Ascending aorta (tissue), 2 donors: ENCODE data around the gene TTLL11. TPM values are rescaled to one million over a fixed set of nuclear protein-coding genes. Genes with fewer than 3 reads are reported as not detected.

Experiments
- DNase-seq, 2 donors: peaks; one replicate each; pipeline ENCODE4 v3.0.0-alpha.2; 2019; ENCODE audit warnings: low spot score in 2 of 2
- H3K27ac ChIP-seq, 2 donors: fragments of 200-600 bp; sonication (generic); one replicate each; pipeline ENCODE4 v1.5.1; 2016 to 2017; ENCODE audit warnings: mild to moderate bottlenecking in 1 of 2
- H3K27me3 ChIP-seq: fragments of 200-600 bp; sonication (generic); one replicate; pipeline ENCODE4 v1.5.1; 2017
- H3K36me3 ChIP-seq, 2 donors: fragments of 200-600 bp; sonication (generic); one replicate each; pipeline ENCODE4 v1.5.1; 2016
- H3K4me1 ChIP-seq, 2 donors: fragments of 200-600 bp; sonication (generic); one replicate each; pipeline ENCODE4 v1.5.1; 2016 to 2017; ENCODE audit warnings: mild to moderate bottlenecking in 1 of 2
- H3K4me3 ChIP-seq, 2 donors: fragments of 200-600 bp; sonication (generic); one replicate each; pipeline ENCODE4 v1.5.1; 2016 to 2017; ENCODE audit warnings: mild to moderate bottlenecking in 1 of 2
- H3K9me3 ChIP-seq, 2 donors: fragments of 200-600 bp; sonication (generic); one replicate each; pipeline ENCODE4 v1.5.1; 2016
- CTCF ChIP-seq, 3 experiments: fragments of 200-600 bp in 2 of 3; fragments of 450-650 bp in 1 of 3; sonication (generic) in 2 of 3; IDR thresholded peaks; one replicate each; pipeline ENCODE4 v1.5.1; 2016 to 2019; ENCODE audit warnings: antibody characterized with exemption in 3 of 3, mild to moderate bottlenecking in 1 of 3, moderate library complexity in 1 of 3
- intact Hi-C: fragments of 100-400 bp; cut with DNase I; formaldehyde crosslinking; loops from one replicate; pipeline ENCODE4 v1.15.1; 2023
- total RNA-seq: library from RNA; depleted of rRNA; stranded (reverse); fragments of >200 nt; gene quantifications from one replicate; pipeline ENCODE4 v1.1.0, GENCODE V29; 2016

TTLL11 gene
- total RNA-seq, 1 donor from 2014 or later = 18.5 TPM

GRCh38 chr9:121946465-121946864, 146.6 kb downstream of the TTLL11 start:
- H3K9me3 ChIP-seq = no peaks in the 10 kb centered on the region
- no peaks in the 10 kb centered on the region for H3K4me1 ChIP-seq
- TF ChIP-seq CTCF (IDR thresholded peaks at IDR 0.05) = no peak
- H3K36me3 ChIP-seq = no peaks in the 10 kb centered on the region
- H3K27me3 ChIP-seq = no peaks in the 10 kb centered on the region
- no peak overlapping the region for H3K4me3 ChIP-seq
- intact Hi-C loops = no loop called here
- no peak for DNase-seq
- H3K27ac ChIP-seq = no peak overlapping the region

GRCh38 chr9:121945849-121946248, 147.3 kb downstream of the TTLL11 start:
- intact Hi-C loops = no loop called here
- Histone ChIP-seq H3K4me3 (no peak overlapping the region), H3K36me3 (no peaks in the 10 kb centered on the region), H3K4me1 (no peaks in the 10 kb centered on the region), H3K27me3 (no peaks in the 10 kb centered on the region), H3K9me3 (no peaks in the 10 kb centered on the region), H3K27ac (no peak overlapping the region)
- no peak for DNase-seq
- no peak for TF ChIP-seq CTCF (IDR thresholded peaks at IDR 0.05)

GRCh38 chr9:121945281-121945680, 147.8 kb downstream of the TTLL11 start:
- no peak for TF ChIP-seq CTCF (IDR thresholded peaks at IDR 0.05)
- no peaks in the 10 kb centered on the region for H3K4me1 ChIP-seq
- peak overlapping the region in 1 of 2 donors; percentile 29 for H3K27ac ChIP-seq
- DNase-seq = no peak
- intact Hi-C loops = no loop called here
- no peaks in the 10 kb centered on the region for H3K9me3 ChIP-seq
- H3K27me3 ChIP-seq = no peaks in the 10 kb centered on the region
- H3K36me3 ChIP-seq = no peaks in the 10 kb centered on the region
- H3K4me3 ChIP-seq = no peak overlapping the region

GRCh38 chr9:121944711-121945191, 148.4 kb downstream of the TTLL11 start:
- no peaks in the 10 kb centered on the region for H3K36me3 ChIP-seq
- H3K4me3 ChIP-seq = no peak overlapping the region
- no peak for TF ChIP-seq CTCF (IDR thresholded peaks at IDR 0.05)

GRCh38 chr9:121943463-121943862, 149.6 kb downstream of the TTLL11 start:
- Histone ChIP-seq H3K4me1 (no peaks in the 10 kb centered on the region), H3K27ac (no peak overlapping the region), H3K9me3 (no peaks in the 10 kb centered on the region), H3K36me3 (no peaks in the 10 kb centered on the region), H3K27me3 (no peaks in the 10 kb centered on the region), H3K4me3 (no peak overlapping the region)
- intact Hi-C loops = no loop called here
- no peak for DNase-seq
- TF ChIP-seq CTCF (IDR thresholded peaks at IDR 0.05) = no peak

More at GRCh38 chr9:121944711-121945191, 148.4 kb downstream of the TTLL11 start:
- Histone ChIP-seq H3K27me3 (no peaks in the 10 kb centered on the region), H3K27ac (no peak overlapping the region), H3K9me3 (no peaks in the 10 kb centered on the region), H3K4me1 (no peaks in the 10 kb centered on the region)
- intact Hi-C loops = no loop called here
- no peak for DNase-seq

- intact Hi-C loops = no loop called here
- Histone ChIP-seq H3K27me3 (no peaks in the 10 kb centered on the region), H3K4me1 (no peaks in the 10 kb centered on the region)
Observed at GRCh38 chr9:121942866-121943382, 150.2 kb downstream of the TTLL11 start.

More at GRCh38 chr9:121942866-121943382, 150.2 kb downstream of the TTLL11 start:
- Histone ChIP-seq H3K36me3 (no peaks in the 10 kb centered on the region), H3K27ac (no peak overlapping the region), H3K9me3 (no peaks in the 10 kb centered on the region), H3K4me3 (no peak overlapping the region)
- TF ChIP-seq CTCF (IDR thresholded peaks at IDR 0.05) = no peak
- no peak for DNase-seq
